Endothelial cell of umbilical vein (primary cell): ENCODE results near the gene KLHL17. TPM values are rescaled to one million over a fixed set of nuclear protein-coding genes. Genes with fewer than 3 reads are reported as not detected.

Source experiments
- BruUV-seq: library from RNA; stranded (reverse); fragments of 400-500 nt; replicated peaks from 2 replicates; lab custom pipeline; 2021; lab: Mats Ljungman, UMichigan
- CTCF ChIA-PET: fragments of 300-600, 350-600 bp; sonication (Branson Sonifier 250); formaldehyde crosslinking; loops from one replicate; lab custom pipeline; 2021; ENCODE audit warnings: antibody characterized with exemption, inconsistent platforms; lab: Charles Lee
- POLR2A ChIA-PET: fragments of 300-600, 350-600 bp; sonication (Branson Sonifier 250); formaldehyde crosslinking; loops from one replicate; lab custom pipeline; 2021; ENCODE audit warnings: antibody characterized with exemption, inconsistent platforms; lab: Charles Lee
- DNase-seq: peaks from one replicate; pipeline ENCODE4 v3.0.0-alpha.2; 2011; ENCODE audit warnings: low read depth, low spot score
- FAIRE-seq: peaks from 2 replicates; lab custom pipeline; 2011; peaks lifted over from hg19 to GRCh38; lab: Jason Lieb, UNC
- H2AFZ ChIP-seq: 2 replicates; pipeline ENCODE4 v1.6.0; 2012; ENCODE audit warnings: low read depth, low read length, control low read depth, inconsistent platforms
- H3K27ac ChIP-seq: 2 replicates; pipeline ENCODE4 v1.5.1; 2011; ENCODE audit warnings: low read depth, mild to moderate bottlenecking, control low read depth, low read length, moderate library complexity; ENCODE audit not compliant: insufficient read depth
- H3K27me3 ChIP-seq, 2 experiments: 2 replicates each; pipeline versions ENCODE4 v1.6.0 to v1.6.1; 2011; ENCODE audit warnings: low read length in 2 of 2, mixed read lengths in 1 of 2; ENCODE audit not compliant: control insufficient read depth in 2 of 2, insufficient read depth in 2 of 2
- H3K36me3 ChIP-seq, 2 experiments: 2 replicates in 1 of 2; 3 replicates in 1 of 2; pipeline ENCODE4 v1.5.1; 2011; ENCODE audit warnings: low read length in 2 of 2, mild to moderate bottlenecking in 1 of 2, moderate library complexity in 1 of 2; ENCODE audit not compliant: control insufficient read depth in 2 of 2, insufficient read depth in 2 of 2; ENCODE audit errors: extremely low read depth in 1 of 2
- H3K4me1 ChIP-seq: 3 replicates; pipeline ENCODE4 v1.5.1; 2011; ENCODE audit warnings: mild to moderate bottlenecking, low read length; ENCODE audit not compliant: control insufficient read depth, insufficient read depth; ENCODE audit errors: extremely low read depth
- H3K4me2 ChIP-seq: 2 replicates; pipeline ENCODE4 v1.6.1; 2011; ENCODE audit warnings: low read length, control low read depth, mixed read lengths; ENCODE audit not compliant: insufficient read depth
- H3K4me3 ChIP-seq, 3 experiments: fragments of 200-600 bp in 1 of 3; sonication (generic), shearing (Covaris generic) in 1 of 3; replicated peaks in 1 of 3; 2 replicates each; pipeline ENCODE4 v1.5.1; 2011 to 2016; ENCODE audit warnings: control low read depth in 3 of 3, low read length in 3 of 3, mild to moderate bottlenecking in 2 of 3, inconsistent platforms in 1 of 3, low read depth in 1 of 3, moderate library complexity in 1 of 3; ENCODE audit not compliant: insufficient read depth in 1 of 3
- H3K79me2 ChIP-seq: 2 replicates; pipeline ENCODE4 v1.6.0; 2012; ENCODE audit warnings: low read length, inconsistent platforms; ENCODE audit not compliant: control insufficient read depth, insufficient read depth
- H3K9ac ChIP-seq: replicated peaks from 2 replicates; pipeline ENCODE3; 2011; ENCODE audit warnings: low read length, control low read depth; ENCODE audit not compliant: insufficient read depth; ENCODE audit errors: extremely low read depth
- H3K9me1 ChIP-seq: replicated peaks from 3 replicates; pipeline ENCODE4 v1.6.0; 2011; ENCODE audit warnings: mild to moderate bottlenecking, low read length; ENCODE audit not compliant: control insufficient read depth, insufficient read depth; ENCODE audit errors: extremely low read depth
- H3K9me3 ChIP-seq: replicated peaks from 2 replicates; pipeline ENCODE4 v1.5.1; 2012; ENCODE audit warnings: low read length, inconsistent platforms; ENCODE audit not compliant: control insufficient read depth, insufficient read depth
- H4K20me1 ChIP-seq: replicated peaks from 2 replicates; pipeline ENCODE3; 2011; ENCODE audit warnings: mild to moderate bottlenecking, low read length; ENCODE audit not compliant: control insufficient read depth, insufficient read depth; ENCODE audit errors: extremely low read depth
- EZH2 ChIP-seq: IDR thresholded peaks from 2 replicates; pipeline ENCODE4 v1.6.1; 2012; ENCODE audit warnings: borderline replicate concordance, low read depth, mild to moderate bottlenecking, moderate library complexity, low read length, inconsistent platforms; ENCODE audit not compliant: severe bottlenecking
- FOS ChIP-seq: IDR thresholded peaks from 2 replicates; pipeline ENCODE4 v1.6.1; 2011; ENCODE audit warnings: mild to moderate bottlenecking, low read length, moderate library complexity, borderline replicate concordance; ENCODE audit not compliant: insufficient read depth
- GATA2 ChIP-seq: IDR thresholded peaks from 2 replicates; pipeline ENCODE4 v1.7.0; 2011; ENCODE audit warnings: low read depth, mild to moderate bottlenecking, moderate library complexity, mixed read lengths, low read length; ENCODE audit not compliant: insufficient read length, insufficient read depth
- JUN ChIP-seq: IDR thresholded peaks from 2 replicates; pipeline ENCODE4 v1.6.1; 2011; ENCODE audit warnings: borderline replicate concordance, low read depth; ENCODE audit not compliant: insufficient read length, insufficient read depth
- MYC ChIP-seq: IDR thresholded peaks from one replicate; pipeline ENCODE4 v1.6.1; 2011; ENCODE audit warnings: mild to moderate bottlenecking, low read depth, low read length
- POLR2A ChIP-seq: IDR thresholded peaks from 2 replicates; pipeline ENCODE4 v1.6.1; 2012; ENCODE audit warnings: low read depth, mild to moderate bottlenecking, control low read depth, low read length
- POLR2AphosphoS5 ChIP-seq: IDR thresholded peaks from 2 replicates; pipeline ENCODE4 v1.6.1; 2012; ENCODE audit warnings: low read depth, mild to moderate bottlenecking, control low read depth, low read length, moderate library complexity; ENCODE audit not compliant: insufficient read depth
- dilution Hi-C: fragments of 300-500 bp; cut with MboI; formaldehyde crosslinking; loops from one replicate; pipeline ENCODE4 v1.15.0; 2019; ENCODE audit warnings: low sequenced_read_pairs; ENCODE audit not compliant: extremely low pct_ligation_motif_present
- intact Hi-C: fragments of 100-400 bp; cut with micrococcal nuclease; formaldehyde crosslinking; loops from one replicate; pipeline ENCODE4 v1.10.0; 2022
- polyA plus RNA-seq, 4 experiments: library from polyadenylated mRNA; depleted of rRNA in 3 of 4; stranded (reverse) in 3 of 4; unstranded in 1 of 4; fragments of >200 nt; gene quantifications; 2 replicates each; pipeline versions ENCODE4 v1.2.1 to v1.2.3, GENCODE V29; 2011 to 2012; ENCODE audit warnings: missing spikeins in 1 of 4
- total RNA-seq: library from RNA; stranded (reverse); gene quantifications from 2 replicates; pipeline ENCODE4 v1.2.3, GENCODE V29; 2021
- TF ChIP-seq, protein P1 (sequence below), 2 donors: IDR thresholded peaks; 1 replicate in 1 of 2; 2 replicates in 1 of 2; pipeline ENCODE4 v1.5.1; 2011; ENCODE audit warnings: low read length in 2 of 2, mild to moderate bottlenecking in 2 of 2, moderate library complexity in 2 of 2, control low read depth in 1 of 2, inconsistent platforms in 1 of 2, low read depth in 1 of 2; ENCODE audit not compliant: insufficient read depth in 1 of 2; ENCODE audit errors: extremely low read depth in 1 of 2
- TF ChIP-seq, protein P2 (sequence below): IDR thresholded peaks from 2 replicates; pipeline ENCODE4 v1.6.1; 2011; ENCODE audit not compliant: insufficient read depth, insufficient read length

Gene KLHL17
- total and polyA plus RNA-seq, 2 donors (not counting 3 experiments of a cell fraction or from before 2014, with no cell fraction given) = 27.0 to 30.1 TPM

DNA sequence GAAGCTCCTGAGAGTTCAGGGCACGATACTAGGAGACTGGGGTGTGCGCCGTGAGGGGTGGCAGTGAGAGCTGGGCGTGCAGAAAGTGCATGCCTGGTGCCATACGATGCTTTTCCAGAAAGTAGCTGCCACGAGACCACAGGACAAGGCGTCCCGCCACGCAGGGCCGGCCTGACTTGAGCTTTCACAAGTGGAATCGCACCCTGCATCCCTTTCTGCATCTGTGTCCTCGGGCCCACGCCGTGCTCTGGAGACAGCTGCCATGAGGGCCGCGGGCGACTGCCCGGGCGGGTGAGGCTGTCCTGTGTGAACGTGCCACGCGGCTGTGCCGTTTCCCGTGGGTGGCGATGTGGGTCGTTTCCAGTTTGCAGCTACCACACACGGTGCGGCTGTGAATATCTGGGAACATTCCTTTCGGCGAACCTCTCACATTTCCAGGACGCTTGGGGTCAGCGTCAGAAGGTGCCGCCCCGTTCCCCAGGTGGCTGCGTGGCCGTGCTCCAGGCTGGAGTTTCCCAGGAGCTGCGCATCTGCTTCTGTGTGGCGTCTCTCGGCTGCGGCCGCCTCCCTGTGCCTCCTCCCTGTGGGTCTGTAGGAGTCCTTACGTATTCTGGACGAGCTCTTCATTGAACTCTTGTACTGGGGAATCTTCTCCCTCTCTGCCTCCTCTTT lies 22.5 kb downstream of the KLHL17 start:
- Histone ChIP-seq H3K36me3 (no peaks in the 10 kb centered on the region), H3K9me3 (no peaks in the 10 kb centered on the region), H3K27me3 (peaks cover 0 to 2% of the 10 kb centered on the region in 2 experiments), H2AFZ (no peak overlapping the region), H3K9me1 (no peaks in the 10 kb centered on the region), H3K9ac (no peak overlapping the region), H3K79me2 (no peaks in the 10 kb centered on the region), H3K4me1 (no peaks in the 10 kb centered on the region), H4K20me1 (no peaks in the 10 kb centered on the region), H3K4me3 (no peak overlapping the region), H3K27ac (no peak overlapping the region), H3K4me2 (no peak overlapping the region)
- FAIRE-seq (no peak), DNase-seq (no peak)
- CTCF ChIA-PET = interaction anchor here (0.6 to 5.1 kb wide), 14 partner anchors 11 to 308 kb away, joined by 3 to 77 read pairs (median 4); partner anchors contain the start of gene PLEKHN1
- intact Hi-C loops = no loop called here
- TF ChIP-seq POLR2A (no peak), GATA2 (no peak), MYC (no peak), FOS (no peak), JUN (no peak), POLR2AphosphoS5 (no peak), EZH2 (no peak)
- TF ChIP-seq, protein P1, sequence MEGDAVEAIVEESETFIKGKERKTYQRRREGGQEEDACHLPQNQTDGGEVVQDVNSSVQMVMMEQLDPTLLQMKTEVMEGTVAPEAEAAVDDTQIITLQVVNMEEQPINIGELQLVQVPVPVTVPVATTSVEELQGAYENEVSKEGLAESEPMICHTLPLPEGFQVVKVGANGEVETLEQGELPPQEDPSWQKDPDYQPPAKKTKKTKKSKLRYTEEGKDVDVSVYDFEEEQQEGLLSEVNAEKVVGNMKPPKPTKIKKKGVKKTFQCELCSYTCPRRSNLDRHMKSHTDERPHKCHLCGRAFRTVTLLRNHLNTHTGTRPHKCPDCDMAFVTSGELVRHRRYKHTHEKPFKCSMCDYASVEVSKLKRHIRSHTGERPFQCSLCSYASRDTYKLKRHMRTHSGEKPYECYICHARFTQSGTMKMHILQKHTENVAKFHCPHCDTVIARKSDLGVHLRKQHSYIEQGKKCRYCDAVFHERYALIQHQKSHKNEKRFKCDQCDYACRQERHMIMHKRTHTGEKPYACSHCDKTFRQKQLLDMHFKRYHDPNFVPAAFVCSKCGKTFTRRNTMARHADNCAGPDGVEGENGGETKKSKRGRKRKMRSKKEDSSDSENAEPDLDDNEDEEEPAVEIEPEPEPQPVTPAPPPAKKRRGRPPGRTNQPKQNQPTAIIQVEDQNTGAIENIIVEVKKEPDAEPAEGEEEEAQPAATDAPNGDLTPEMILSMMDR (IDR thresholded peaks at IDR 0.05; ENCODE audit: extremely low read depth in 1 of 2, insufficient read depth in 1 of 2, low read depth in 1 of 2, low read length in 2 of 2) = no peak
- TF ChIP-seq, protein P2, sequence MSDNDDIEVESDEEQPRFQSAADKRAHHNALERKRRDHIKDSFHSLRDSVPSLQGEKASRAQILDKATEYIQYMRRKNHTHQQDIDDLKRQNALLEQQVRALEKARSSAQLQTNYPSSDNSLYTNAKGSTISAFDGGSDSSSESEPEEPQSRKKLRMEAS = no peak
- BruUV-seq = no TSS peak
- POLR2A ChIA-PET = no interaction called here
- dilution Hi-C loops = no loop called here
